Activated CD4-positive, alpha-beta T cell treated with anti-CD3 and anti-CD28 coated beads, Interleukin-10, Interleukin-2, amounts not matched to agents 100 ng/mL and 50 ng/mL, durations not matched to agents 16 hours and 8 hours (primary cell): ENCODE data around the gene CYP3A5.
"Not testable (repeated sequence)": the region's sequence is repeated elsewhere in the genome, so short reads cannot be mapped to it uniquely, and the experiment has no call there.

ENCODE experiments used
- DNase-seq: peaks from one replicate; pipeline ENCODE4 v3.0.0-alpha.2; 2020

The CYP3A5 gene

GRCh38 chr7:99637414-99637813 lies 42.4 kb downstream of the CYP3A5 start:
- DNase-seq: not testable (repeated sequence)

DNA sequence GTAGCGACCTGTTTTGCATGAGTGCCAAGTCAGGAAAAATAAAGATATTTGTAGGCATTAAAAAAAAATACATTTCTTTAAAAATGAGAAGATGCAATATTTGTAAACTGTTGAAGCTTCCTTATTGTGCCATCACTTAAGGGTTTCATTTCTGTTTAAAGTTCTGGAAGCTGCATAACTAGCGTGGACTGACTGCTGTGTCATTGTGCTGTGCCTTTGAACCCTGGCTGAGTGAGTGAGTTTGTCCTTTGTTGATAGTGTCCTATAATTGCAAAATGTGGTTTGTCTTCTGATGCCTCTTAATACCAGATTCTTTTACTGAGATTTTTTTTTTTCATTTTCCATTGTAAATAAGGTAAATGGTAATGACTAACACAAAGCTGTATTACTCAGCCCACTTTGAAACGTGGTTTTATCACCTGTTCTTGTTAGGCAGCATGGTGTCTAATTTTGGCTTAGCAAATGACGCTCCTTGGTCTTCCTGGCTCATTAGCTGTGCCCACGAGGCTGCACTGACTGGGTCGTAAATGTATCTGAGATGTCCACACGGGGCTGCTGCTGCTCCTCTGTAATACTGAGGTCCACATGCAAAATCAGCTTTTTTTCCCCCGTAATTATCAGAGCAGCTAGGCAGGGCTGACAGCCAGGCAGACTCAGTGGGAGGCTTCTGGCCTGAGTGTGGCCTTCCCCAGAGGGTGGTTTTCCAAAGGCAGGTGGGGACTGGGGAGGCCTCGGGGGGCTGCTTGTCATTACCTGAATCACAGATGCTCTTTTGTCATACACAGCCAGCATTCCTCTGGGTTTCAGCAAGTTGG lies 48.3 kb downstream of the CYP3A5 start:
- DNase-seq: peak; percentile 38

DNA sequence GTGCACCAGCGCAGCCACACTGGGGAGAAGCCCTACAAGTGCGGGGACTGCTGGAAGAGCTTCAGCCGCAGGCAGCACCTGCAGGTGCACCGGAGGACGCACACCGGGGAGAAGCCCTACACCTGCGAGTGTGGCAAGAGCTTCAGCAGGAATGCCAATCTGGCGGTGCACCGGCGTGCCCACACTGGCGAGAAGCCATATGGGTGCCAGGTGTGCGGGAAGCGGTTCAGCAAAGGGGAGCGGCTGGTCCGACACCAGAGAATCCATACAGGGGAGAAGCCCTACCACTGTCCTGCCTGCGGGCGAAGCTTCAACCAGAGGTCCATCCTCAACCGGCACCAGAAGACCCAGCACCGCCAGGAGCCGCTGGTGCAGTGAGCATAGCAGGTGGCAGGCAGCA lies 50.2 kb downstream of the CYP3A5 start:
- DNase-seq: no peak

DNA sequence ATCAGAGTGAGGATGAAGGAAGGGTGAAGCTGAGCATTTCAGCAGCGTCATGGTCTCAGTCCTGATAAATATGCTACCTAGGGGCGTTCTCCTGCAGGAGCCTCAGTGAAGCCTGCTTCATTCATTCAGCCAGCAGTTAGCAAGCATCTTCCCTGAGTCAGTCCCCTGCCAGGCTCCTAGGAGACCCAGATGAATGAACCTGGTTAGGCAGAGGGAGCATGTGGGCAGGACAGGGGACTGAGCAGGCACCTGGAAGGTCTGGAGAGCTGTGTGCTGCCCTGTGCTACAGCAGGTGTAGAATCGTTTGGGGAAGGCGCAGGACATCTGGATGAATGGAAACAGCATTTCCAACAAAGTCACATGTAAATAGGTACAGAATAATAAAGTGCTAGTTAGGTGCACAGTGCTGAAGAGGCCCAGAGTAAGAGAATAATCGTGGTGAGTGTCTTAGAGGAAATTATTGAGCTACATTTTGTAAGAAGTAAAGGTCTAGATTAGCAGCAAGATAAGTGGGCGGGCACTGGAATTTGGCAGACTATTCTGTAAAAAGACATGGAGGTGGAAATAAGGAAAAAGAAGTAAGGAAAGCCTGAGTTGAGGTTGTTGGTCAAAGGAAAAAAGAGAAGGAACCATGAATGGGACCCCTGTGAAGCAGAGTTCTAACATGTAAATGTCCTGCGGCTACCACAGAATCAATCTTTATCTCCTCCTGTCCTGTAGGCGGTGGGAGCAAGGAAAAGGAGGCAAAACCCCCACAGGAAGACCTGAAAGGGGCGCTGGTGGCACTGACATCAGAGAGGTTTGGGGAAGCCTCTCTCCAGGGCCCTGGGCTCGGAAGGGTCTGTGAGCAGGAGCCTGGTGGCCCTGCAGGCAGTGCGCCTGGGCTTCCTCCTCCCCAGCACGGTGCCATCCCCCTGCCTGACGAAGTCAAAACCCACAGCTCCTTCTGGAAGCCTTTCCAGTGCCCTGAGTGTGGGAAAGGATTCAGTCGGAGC lies 51.0 kb downstream of the CYP3A5 start:
- no peak for DNase-seq

DNA sequence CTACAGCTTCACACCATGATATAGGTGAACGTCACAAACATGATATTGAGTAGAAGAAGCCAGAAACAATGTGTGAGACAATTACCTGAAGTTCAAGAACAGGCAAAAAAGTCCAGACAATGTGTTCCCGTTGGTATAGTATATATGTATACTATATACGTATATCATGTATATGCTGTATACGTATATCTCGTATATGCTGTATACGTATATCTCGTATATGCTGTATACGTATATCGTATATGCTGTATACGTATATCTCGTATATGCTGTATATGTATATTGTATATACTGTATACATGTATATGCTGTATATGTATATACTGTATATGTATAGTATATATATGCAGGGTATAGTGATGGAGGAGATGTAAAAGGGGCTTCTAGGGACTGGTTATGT lies 52.3 kb downstream of the CYP3A5 start:
- no peak for DNase-seq

DNA sequence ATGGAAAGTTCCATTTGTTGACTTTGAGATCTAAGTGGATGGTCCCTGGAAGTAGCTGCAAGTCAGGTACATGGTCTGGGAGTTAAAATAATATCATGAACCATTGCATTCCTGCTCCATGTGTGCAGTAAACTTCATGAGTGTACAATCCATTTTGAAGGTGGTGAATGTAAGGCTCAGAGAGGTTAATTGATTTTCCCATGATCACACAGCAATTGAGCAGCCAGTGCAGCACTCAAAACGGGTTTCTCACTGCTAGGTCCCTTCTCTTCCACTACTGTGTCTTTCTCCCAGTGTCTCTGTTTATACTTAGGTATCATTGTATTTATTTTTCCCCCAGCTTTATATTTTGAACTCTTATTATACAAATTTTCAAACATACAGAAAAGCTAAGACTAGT lies 53.1 kb downstream of the CYP3A5 start:
- no peak for DNase-seq

DNA sequence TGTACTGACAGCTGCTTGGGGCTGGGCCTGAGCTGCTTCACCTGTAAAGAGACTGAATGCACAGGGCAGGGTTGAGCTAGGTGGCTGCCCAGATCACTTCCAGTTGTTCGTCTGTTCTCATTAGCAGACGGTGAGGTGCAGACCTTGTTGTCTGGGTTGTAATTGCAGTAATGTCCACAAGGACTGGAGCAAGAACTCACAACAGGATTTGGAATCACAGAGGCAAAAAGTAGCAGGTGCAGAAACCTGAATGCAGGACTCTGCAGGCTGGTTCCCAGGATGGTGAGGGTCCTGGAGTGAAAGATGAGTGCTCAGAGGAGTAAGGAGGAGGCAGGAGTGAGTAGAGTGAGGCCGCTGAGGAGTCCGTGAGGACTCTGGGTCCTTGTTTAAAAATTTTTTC lies 53.8 kb downstream of the CYP3A5 start:
- no peak for DNase-seq

GRCh38 chr7:99625321-99625720 lies 54.5 kb downstream of the CYP3A5 start:
- no peak for DNase-seq

GRCh38 chr7:99624484-99624883 lies 55.3 kb downstream of the CYP3A5 start:
- peak; percentile 81 for DNase-seq

DNA sequence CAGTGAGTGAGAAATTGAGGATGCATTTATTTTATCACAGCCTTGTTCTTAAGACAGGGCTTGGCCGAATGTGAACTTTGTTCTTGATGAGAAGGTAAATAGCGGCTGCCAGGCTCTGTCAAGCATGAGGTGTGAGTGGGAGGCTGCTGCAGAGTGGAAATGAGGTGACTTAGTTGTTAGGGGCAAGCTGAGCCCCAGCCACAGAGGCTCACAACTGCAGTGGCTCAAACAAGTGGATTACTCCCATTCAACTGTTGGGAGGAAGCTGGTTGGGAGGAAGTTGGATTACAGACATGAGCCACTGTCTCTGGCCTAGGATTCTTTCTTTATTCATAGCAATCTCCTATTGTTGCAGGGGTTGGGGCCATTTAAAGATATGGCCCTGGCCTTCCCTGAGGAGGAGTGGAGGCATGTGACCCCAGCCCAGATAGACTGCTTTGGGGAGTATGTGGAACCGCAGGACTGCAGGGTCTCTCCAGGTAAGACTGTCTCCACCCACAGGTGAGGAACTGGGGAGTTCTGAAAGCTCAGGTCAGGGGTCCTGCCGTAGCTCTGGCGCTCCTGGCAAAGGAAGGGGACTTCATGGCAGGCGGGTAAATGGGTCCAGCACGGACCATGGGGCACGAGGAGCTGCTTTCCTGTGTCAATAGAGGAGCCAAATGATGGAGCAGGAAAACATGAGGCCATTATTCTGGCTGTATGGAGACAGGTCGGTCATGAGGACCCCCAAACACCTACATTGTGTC lies 55.9 kb downstream of the CYP3A5 start:
- DNase-seq: no peak

DNA sequence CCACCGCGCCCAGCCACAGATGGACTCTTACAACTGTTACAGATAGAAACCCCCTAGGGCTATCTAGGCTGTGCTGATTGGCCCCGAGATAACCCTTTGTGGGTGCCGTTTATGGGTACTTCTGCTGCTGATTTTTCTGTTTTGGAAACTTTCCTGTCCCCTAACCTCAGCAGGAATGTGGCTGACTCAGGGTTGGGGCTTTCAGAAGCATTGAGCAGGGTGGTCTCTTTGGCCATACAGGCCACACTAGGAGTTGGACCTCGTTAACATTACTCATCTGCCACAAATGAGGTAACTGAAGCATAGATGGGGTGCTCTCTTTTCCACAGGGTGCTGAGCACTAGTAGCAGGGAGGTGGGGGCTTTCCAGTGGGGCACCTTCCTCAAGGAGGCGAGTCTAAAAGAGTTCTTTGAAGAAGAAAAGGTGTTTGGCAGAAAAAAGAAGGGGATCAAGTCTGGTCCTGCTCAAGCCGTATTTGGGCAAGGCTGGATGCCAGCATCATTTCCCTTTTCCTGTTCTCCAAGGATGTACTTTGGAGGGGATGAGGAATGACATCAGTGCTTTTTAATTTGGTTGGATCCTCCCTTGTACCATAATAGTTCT lies 56.6 kb downstream of the CYP3A5 start:
- peak; percentile 27 for DNase-seq

GRCh38 chr7:99622596-99622995 lies 57.2 kb downstream of the CYP3A5 start:
- no peak for DNase-seq

DNA sequence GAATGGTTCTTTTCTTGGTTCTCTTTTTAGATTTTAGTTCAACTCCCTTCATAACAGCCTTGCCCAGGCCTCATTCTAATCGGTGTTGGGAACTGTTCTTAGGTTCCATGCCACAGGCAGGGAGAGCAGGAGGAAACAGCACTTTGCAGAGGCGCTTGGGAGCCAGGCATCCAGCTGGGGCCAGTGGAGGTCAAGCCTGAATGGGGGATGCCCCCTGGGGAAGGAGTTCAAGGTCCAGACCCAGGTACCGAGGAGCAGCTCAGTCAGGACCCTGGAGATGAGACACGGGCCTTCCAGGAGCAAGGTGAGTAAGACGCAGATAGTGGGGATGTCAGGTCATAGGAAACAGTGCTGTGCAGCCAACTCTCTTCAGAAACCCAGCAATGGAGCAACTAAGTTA lies 58.5 kb downstream of the CYP3A5 start:
- DNase-seq: no peak

DNA sequence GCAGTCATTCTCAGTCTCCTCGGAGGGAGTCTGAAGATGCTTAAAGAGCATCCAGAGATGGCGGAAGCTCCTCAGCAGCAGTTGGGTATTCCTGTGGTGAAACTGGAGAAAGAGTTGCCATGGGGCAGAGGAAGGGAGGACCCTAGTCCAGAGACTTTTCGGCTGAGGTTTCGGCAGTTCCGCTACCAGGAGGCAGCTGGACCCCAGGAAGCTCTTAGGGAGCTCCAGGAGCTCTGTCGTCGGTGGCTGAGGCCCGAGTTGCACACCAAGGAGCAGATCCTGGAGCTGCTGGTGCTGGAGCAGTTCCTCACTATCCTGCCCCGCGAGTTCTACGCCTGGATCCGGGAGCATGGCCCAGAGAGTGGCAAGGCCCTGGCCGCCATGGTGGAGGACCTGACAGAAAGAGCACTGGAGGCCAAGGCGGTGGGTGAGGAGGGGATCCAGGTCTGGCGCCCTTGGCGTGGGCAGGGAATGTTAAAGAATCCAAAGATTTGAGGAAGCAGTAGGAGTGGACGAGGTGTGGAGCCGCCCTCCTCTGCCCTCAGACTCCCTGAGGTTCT lies 60.1 kb downstream of the CYP3A5 start:
- DNase-seq: no peak

- no peak for DNase-seq
These were observed 61.1 kb downstream of the CYP3A5 start for GRCh38 chr7:99618726-99619125.

- DNase-seq: no peak
These were observed 62.5 kb downstream of the CYP3A5 start for GRCh38 chr7:99617192-99617781.

- DNase-seq: peak; percentile 94
These were observed 63.2 kb downstream of the CYP3A5 start, which contains the start of gene ZSCAN25 for GRCh38 chr7:99616359-99617191. ZSCAN25 (plus strand) TSS chr7:99616946; CDS start chr7:99619607, 2,661 bp downstream.

DNA sequence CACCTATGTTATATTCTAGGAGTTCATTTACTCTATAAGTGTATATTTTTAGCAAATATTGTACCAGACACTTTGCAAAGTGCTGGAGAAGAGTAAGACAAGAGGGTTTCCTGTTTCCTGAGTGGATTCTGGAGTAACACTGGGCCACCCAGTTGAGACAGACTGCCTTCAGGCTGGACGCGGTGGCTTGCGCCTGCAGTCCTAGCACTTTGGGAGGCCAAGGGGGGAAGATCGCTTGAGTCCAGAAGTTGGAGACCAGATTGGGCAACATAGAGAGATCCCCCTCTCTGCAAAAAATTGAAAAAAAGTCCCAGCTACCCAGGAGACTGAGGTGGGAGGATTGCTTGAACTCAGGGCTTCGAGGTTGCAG lies 63.8 kb downstream of the CYP3A5 start:
- no peak for DNase-seq

DNA sequence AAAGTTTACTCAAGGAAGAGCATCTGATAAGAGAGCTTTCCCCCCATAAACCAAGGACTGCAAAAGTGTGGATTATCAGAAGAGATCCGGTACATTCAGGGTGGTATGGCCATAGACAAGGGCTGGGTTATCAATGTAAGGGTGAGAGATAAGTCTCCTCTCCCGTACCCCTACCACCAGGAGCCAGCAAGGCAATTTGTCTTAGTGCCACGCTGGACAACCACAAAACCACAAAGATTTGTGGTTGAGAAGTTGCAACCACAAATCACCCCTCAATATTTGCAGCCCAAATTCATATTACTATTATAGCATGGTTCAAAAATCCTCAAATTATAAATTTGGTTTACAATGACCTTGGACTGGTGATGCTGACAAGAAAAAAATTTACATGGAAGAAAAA lies 65.3 kb downstream of the CYP3A5 start:
- no peak for DNase-seq

GRCh38 chr7:99607548-99607947 lies 72.2 kb downstream of the CYP3A5 start:
- no peak for DNase-seq

GRCh38 chr7:99606531-99606930 lies 73.3 kb downstream of the CYP3A5 start:
- DNase-seq: no peak
